GM19025 (cell line): ENCODE data around the gene THAP11.

ENCODE experiments used
- ATAC-seq: cut with Tn5 transposase; IDR thresholded peaks from one replicate; pipeline ENCODE4 v1.9.1; 2021; ENCODE audit warnings: mild to moderate bottlenecking, low read depth, moderate library complexity; ENCODE audit not compliant: unreplicated experiment

THAP11 gene

GRCh38 chr16:67881621-67882161 is 39.6 kb downstream of the THAP11 start:
- no peak for ATAC-seq

- ATAC-seq: no peak
Measured at GRCh38 chr16:67882374-67883145, 40.4 kb downstream of the THAP11 start.

GRCh38 chr16:67883146-67883871 is 41.2 kb downstream of the THAP11 start:
- ATAC-seq: no peak

GRCh38 chr16:67883872-67884261 is 41.7 kb downstream of the THAP11 start:
- no peak for ATAC-seq

- no peak for ATAC-seq
Measured at GRCh38 chr16:67884684-67885083, 42.6 kb downstream of the THAP11 start, which contains the start of gene NRN1L. NRN1L (plus strand) TSS chr16:67884885; CDS start chr16:67884904, 19 bp downstream.

GRCh38 chr16:67885545-67885944 is 43.4 kb downstream of the THAP11 start:
- no peak for ATAC-seq

GRCh38 chr16:67885976-67886375 is 43.9 kb downstream of the THAP11 start:
- ATAC-seq: no peak

- ATAC-seq: no peak
Measured at GRCh38 chr16:67886387-67886786, 44.3 kb downstream of the THAP11 start.

GRCh38 chr16:67888331-67888730 is 46.2 kb downstream of the THAP11 start:
- ATAC-seq: no peak

GRCh38 chr16:67892375-67892774 is 50.3 kb downstream of the THAP11 start:
- no peak for ATAC-seq

GRCh38 chr16:67892899-67893742 is 51.0 kb downstream of the THAP11 start, which contains the start of gene PSKH1:
PSKH1 (plus strand) TSS chr16:67893254; CDS start chr16:67908750, 15,496 bp downstream.
- peak; percentile 87 for ATAC-seq
